Measurements from ENCODE around the gene THTPA. TPM values are rescaled to one million over a fixed set of nuclear protein-coding genes. Genes with fewer than 3 reads are reported as not detected.

THTPA gene
- total and polyA plus RNA-seq, 10 donors, result 4.5 to 25.4 (median 17.8) TPM

DNA sequence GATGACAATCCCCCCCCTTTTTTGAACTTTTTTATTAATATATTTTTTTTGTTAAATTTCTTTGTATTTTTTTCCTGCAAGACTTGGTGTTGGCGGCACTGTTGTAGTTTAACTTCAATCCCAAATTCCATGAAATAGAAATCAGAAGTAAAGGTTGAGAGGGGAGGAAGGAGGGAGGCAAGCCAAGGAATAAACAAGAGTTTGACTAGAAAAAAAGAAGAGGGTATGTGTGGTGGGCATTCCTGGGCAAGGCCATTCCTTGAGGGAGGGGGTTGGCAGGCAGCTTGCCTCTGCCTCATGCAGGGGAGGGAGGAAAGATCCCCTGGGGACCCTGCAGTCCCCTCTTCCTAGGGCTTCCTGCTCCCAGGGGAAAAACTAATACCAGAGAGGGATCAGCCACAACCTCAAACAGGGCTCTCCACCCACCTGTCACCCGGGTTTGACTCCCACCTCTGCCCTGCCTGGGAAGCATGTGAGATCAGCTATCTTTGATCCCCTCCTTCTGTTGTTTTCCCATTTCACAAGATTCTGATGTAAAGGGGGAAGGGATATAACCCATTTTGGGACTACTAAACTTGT lies 12.0 kb downstream of the THTPA start:
- no peaks in the 10 kb centered on the region for H3K9me3 ChIP-seq
- peak overlapping the region; percentile 74 to 94 (median 86) for H3K27ac ChIP-seq
- no peak for DNase-seq
- TF ChIP-seq, protein P1, sequence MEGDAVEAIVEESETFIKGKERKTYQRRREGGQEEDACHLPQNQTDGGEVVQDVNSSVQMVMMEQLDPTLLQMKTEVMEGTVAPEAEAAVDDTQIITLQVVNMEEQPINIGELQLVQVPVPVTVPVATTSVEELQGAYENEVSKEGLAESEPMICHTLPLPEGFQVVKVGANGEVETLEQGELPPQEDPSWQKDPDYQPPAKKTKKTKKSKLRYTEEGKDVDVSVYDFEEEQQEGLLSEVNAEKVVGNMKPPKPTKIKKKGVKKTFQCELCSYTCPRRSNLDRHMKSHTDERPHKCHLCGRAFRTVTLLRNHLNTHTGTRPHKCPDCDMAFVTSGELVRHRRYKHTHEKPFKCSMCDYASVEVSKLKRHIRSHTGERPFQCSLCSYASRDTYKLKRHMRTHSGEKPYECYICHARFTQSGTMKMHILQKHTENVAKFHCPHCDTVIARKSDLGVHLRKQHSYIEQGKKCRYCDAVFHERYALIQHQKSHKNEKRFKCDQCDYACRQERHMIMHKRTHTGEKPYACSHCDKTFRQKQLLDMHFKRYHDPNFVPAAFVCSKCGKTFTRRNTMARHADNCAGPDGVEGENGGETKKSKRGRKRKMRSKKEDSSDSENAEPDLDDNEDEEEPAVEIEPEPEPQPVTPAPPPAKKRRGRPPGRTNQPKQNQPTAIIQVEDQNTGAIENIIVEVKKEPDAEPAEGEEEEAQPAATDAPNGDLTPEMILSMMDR (IDR thresholded peaks at IDR 0.05 in 8 of 11, conservative IDR thresholded peaks at IDR 0.05 in 3 of 11), result no peak
- no peak for TF ChIP-seq POLR2AphosphoS5 (IDR thresholded peaks at IDR 0.05)
- TF ChIP-seq POLR2A (IDR thresholded peaks at IDR 0.05), result no peak
- H3K36me3 ChIP-seq, result peaks cover 0 to 32% (median 29%) of the 10 kb centered on the region in 6 donors
- H3K4me3 ChIP-seq, result peak overlapping the region in 7 of 8 donors; percentile 56 to 93 (median 67)
- peaks cover 0 to 7% (median 0%) of the 10 kb centered on the region in 7 donors for H3K27me3 ChIP-seq (replicated peaks in 1 of 7)
- intact Hi-C loops (cut with DNase I; ENCODE audit: low total_unique reads), result loop anchor here (10.0 kb wide), 1 partner anchor 243 kb away; the partner anchor contains the start of gene PABPN1
- peaks cover 5 to 76% (median 42%) of the 10 kb centered on the region in 6 donors for H3K4me1 ChIP-seq
- 57 to 79% (median 65%) methylated on average over 2 of the region's 2 CpGs for WGBS, 5 donors

DNA sequence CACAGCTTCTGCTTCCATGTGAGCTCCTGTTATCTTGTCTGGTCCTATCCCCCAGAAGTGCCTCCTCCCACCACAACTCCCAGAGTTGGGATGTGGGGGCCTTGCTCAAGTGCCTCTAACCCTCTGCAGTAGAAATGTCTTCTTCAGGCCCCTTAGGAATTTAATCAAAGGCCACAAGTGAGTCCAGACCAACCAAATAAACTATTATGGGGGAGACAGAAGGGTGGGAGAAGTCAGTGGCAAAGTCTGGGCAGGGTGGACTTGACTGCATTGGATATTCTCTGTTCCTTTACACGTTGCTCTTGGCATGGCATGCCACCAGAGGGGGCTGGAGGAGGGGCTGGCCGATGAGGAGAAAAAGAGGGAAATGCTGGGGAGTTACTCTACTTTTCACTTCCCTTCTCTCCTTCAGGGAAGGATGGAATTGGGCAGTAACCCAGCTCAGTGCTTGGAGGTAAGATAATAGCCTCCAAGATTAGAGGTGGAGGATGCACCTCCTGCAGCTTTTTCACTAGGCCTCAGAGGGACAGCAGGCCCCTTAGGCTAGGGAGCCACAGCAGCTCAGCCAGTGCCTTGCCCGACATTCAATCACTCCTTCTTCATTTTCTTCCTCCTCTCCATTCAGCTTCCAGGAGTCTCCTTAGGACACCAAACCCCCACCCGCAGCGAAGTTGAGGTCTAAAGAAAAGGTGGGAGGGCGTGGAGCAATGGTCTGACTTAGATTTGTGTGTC lies 12.7 kb downstream of the THTPA start:
- H3K36me3 ChIP-seq, result peaks cover 0 to 26% (median 23%) of the 10 kb centered on the region in 6 donors
- no peak overlapping the region for H3K4me3 ChIP-seq
- no peak for TF ChIP-seq POLR2AphosphoS5 (IDR thresholded peaks at IDR 0.05)
- TF ChIP-seq, protein P1 (IDR thresholded peaks at IDR 0.05 in 8 of 11, conservative IDR thresholded peaks at IDR 0.05 in 3 of 11), result peak in 5 of 11 experiments; percentile 23 to 40 (median 31)
- intact Hi-C loops (cut with DNase I; ENCODE audit: low total_unique reads), result loop anchor here (10.0 kb wide), 1 partner anchor 244 kb away; the partner anchor contains the start of gene PABPN1
- peaks cover 5 to 72% (median 41%) of the 10 kb centered on the region in 6 donors for H3K4me1 ChIP-seq
- no peaks in the 10 kb centered on the region for H3K9me3 ChIP-seq
- WGBS, 5 donors, result 60 to 68% (median 65%) methylated on average over 6 of the region's 6 CpGs
- no peak for DNase-seq
- H3K27ac ChIP-seq, result peak overlapping the region in 5 of 8 donors; percentile 84 to 94 (median 89)
- H3K27me3 ChIP-seq (replicated peaks in 1 of 7), result peaks cover 0 to 7% (median 0%) of the 10 kb centered on the region in 7 donors

DNA sequence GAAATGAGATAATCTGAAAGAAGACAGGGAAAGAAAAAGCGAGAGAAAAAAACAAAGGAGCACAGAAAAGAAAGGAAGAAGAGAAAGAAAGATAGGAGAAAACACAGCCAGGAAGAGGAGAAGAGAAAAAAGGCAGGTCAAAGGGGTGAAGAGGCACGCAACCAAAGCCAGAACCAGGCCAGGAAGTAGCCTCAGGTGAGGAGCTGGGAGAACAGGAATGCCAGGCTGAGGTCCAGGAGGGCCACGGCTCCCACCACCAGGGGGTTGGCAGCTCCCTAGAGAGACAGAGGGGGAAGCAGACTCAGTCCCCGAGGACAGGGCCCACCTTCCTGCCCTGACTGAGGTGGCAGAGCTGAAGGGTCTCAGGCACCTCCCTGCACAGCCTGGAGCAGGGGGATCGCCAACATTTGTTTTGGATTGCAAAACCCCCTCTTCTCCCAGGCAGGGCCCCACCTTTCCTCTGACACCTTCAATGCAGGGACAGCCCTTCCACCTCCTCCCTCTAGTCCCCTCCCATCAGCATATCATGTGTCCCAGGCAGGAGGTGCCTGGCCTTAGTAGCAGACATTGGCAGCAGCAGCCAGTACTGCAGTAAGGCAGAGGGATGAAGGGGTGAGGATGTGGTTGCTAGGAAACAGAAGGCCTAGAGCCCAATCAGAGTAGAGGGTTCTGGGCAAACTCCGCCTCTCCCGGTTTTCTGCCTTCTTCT lies 13.5 kb downstream of the THTPA start:
- TF ChIP-seq POLR2A (IDR thresholded peaks at IDR 0.05) (no peak), POLR2AphosphoS5 (IDR thresholded peaks at IDR 0.05) (no peak)
- TF ChIP-seq, protein P1 (IDR thresholded peaks at IDR 0.05 in 8 of 11, conservative IDR thresholded peaks at IDR 0.05 in 3 of 11), result no peak
- no peak for DNase-seq
- Histone ChIP-seq H3K4me3 (no peak overlapping the region), H3K9me3 (no peaks in the 10 kb centered on the region), H3K4me1 (peaks cover 5 to 64% (median 41%) of the 10 kb centered on the region in 6 donors), H3K27me3 (replicated peaks in 1 of 7) (peaks cover 0 to 14% (median 0%) of the 10 kb centered on the region in 7 donors), H3K36me3 (peaks cover 0 to 17% (median 14%) of the 10 kb centered on the region in 6 donors), H3K27ac (peak overlapping the region in 1 of 8 donors; percentile 18)
- intact Hi-C loops (cut with DNase I; ENCODE audit: low total_unique reads), result loop anchor here (10.0 kb wide), 1 partner anchor 245 kb away; the partner anchor contains the start of gene PABPN1
- WGBS, 5 donors, result 68 to 83% (median 74%) methylated on average over 6 to 7 of the region's 7 CpGs

All from spleen (tissue), 11 donors.